ENCODE measurements around the gene CHCHD5.
A peak's percentile ranks its signal among the peaks of the same experiment; 100 is the strongest.
"Not testable (repeated sequence)": the region's sequence is repeated elsewhere in the genome, so short reads cannot be mapped to it uniquely, and the experiment has no call there.

CHCHD5 gene

DNA sequence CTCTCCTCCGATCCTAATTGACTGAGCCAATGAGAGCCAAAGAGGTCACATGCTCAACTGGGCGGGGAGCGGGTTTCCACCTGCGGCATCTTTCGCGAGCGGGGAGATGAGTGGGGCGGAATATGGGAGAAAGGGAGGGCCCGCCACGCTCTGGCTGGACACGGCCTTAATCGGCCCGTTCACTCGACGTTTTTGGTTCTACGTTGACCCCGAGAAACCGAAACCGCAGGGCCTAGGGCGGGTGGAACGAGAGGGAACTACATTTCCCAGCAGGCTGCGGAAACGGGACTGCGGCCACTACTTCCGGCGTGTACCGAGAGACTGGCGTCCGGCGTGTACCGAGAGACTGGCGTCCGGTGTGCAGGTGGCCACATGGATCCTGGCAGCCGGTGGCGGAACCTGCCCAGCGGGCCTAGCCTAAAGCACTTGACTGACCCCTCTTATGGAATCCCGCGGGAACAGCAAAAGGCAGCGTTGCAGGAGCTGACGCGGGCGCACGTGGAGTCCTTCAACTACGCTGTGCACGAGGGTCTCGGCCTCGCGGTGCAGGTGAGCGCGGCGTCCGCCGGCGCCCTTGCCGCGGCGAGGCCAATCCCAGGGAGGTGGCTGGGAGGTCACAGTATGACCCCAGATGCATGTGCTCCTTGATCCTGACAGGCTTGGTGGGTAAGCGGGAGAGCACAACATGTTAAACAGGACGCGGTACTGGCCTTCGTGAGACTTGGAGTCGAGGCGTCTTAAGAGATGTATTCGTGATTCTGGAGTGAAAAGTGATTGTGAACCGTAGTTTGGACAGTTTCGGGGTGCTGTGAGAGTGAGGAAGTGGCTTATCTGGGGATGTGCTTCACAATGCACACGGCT, 42.1 kb upstream of the CHCHD5 start, which contains the start of gene POLR1B:
POLR1B (plus strand) TSS at position 343 of the 861 bp plus-strand sequence; CDS start at position 373, 30 bp downstream.
- peak within 1 kb of the TSS; percentile 84 for H3K4me3 ChIP-seq (ENCODE audit: low read depth, low read length)
- TF ChIP-seq, protein P1, sequence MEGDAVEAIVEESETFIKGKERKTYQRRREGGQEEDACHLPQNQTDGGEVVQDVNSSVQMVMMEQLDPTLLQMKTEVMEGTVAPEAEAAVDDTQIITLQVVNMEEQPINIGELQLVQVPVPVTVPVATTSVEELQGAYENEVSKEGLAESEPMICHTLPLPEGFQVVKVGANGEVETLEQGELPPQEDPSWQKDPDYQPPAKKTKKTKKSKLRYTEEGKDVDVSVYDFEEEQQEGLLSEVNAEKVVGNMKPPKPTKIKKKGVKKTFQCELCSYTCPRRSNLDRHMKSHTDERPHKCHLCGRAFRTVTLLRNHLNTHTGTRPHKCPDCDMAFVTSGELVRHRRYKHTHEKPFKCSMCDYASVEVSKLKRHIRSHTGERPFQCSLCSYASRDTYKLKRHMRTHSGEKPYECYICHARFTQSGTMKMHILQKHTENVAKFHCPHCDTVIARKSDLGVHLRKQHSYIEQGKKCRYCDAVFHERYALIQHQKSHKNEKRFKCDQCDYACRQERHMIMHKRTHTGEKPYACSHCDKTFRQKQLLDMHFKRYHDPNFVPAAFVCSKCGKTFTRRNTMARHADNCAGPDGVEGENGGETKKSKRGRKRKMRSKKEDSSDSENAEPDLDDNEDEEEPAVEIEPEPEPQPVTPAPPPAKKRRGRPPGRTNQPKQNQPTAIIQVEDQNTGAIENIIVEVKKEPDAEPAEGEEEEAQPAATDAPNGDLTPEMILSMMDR (IDR thresholded peaks at IDR 0.05; ENCODE audit: control insufficient read depth, extremely low read depth, insufficient read depth), result no peak; the same call in 1 of the 2 replicates
- peak; percentile 75 for DNase-seq (ENCODE audit: low read depth)

DNA sequence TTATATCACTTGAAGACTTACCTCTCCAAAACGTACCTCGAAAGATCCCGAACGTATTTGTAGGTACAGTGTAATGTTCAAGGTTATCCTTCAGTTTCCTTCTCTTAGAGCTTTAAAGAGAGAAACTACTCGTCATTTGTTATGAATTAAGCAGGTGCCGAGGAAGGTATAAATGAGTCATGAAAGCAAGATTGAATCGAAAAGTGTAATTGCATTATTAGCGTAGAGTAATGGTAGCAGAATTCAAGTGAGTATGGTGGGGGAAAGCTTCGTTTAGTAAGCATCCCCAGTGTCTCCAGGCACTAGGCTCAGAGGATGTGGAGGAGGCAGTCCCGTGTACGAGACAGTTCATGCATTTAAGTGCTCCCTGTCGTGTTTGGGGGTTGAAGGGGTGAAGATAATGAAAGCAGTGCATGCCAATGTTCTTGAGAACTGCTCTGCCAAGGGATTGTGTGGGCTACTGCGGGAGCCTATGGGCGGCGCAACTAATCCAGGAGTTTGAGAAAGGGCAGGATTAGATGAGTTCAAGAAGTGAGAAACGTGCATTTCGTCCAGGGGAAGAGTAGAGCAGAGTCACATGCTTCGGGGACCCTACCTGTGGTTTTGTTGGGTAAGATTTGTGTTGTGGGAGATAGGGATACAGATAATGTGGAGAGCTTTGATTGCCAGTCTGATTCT, 41.3 kb upstream of the CHCHD5 start:
- peak overlapping the region; percentile 84 for H3K4me3 ChIP-seq (ENCODE audit: low read depth, low read length)
- DNase-seq (ENCODE audit: low read depth), result no peak
- TF ChIP-seq, protein P1 (IDR thresholded peaks at IDR 0.05; ENCODE audit: control insufficient read depth, extremely low read depth, insufficient read depth), result 0 out of 2 replicates have a peak, but pooled peaks have one; percentile 19

DNA sequence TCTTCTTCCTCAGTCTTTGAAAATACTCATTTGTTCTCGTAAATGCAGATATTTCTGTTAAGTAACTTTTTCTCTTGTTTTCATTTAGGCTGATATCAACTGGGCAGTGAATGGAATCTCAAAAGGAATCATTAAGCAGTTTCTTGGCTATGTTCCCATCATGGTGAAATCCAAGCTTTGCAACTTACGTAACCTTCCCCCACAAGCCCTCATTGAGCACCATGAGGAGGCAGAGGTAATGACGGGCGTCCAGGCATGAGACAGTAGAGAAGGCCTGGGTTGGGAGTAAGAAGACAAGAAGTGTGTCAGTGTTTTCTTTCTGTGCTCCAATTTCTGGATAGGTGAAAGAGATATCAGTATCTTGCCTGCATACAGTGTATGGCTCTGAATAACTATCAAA, 37.1 kb upstream of the CHCHD5 start:
- DNase-seq (ENCODE audit: low read depth), result no peak
- TF ChIP-seq, protein P1 (IDR thresholded peaks at IDR 0.05; ENCODE audit: control insufficient read depth, extremely low read depth, insufficient read depth), result no peak
- H3K4me3 ChIP-seq (ENCODE audit: low read depth, low read length), result no peak overlapping the region

DNA sequence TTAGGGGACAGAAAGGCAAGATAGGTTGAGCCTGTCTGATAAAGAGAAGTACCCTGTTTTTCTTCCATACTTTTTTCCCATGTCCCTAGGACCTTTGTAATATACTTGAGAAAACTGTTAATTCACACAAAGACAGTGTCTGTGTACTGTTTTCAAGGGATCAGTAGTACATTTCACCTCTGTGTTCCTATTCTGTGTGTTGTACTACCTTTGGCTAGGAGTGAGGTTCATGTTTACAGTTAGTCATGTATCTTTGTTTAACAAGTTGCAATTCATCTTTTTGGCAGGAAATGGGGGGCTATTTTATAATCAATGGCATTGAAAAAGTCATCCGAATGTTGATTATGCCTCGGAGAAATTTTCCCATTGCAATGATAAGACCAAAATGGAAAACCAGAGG, 35.4 kb upstream of the CHCHD5 start:
- TF ChIP-seq, protein P1 (IDR thresholded peaks at IDR 0.05; ENCODE audit: control insufficient read depth, extremely low read depth, insufficient read depth), result no peak
- DNase-seq (ENCODE audit: low read depth), result no peak
- no peak overlapping the region for H3K4me3 ChIP-seq (ENCODE audit: low read depth, low read length)

DNA sequence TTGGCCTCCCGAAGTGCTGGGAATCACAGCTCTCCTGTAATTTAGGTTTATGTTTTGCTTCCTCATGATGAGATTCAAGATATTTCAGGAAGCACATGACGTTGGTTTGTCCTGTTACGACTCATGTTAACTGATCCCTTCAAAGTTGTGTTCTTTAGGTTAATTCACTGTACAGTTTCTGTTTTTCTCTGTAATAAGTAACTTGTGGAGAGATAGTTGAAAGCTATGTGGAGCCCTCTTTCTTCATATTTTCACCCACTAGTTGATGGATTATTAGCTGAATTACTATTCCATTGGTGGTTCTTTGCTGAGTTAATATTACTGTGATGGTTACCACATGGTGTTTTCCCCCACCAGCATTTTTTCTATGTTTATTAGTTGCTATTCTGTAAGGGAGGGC, 18.3 kb upstream of the CHCHD5 start:
- no peak overlapping the region for H3K4me3 ChIP-seq (ENCODE audit: low read depth, low read length)
- DNase-seq (ENCODE audit: low read depth), result no peak
- TF ChIP-seq, protein P1 (IDR thresholded peaks at IDR 0.05; ENCODE audit: control insufficient read depth, extremely low read depth, insufficient read depth), result no peak

DNA sequence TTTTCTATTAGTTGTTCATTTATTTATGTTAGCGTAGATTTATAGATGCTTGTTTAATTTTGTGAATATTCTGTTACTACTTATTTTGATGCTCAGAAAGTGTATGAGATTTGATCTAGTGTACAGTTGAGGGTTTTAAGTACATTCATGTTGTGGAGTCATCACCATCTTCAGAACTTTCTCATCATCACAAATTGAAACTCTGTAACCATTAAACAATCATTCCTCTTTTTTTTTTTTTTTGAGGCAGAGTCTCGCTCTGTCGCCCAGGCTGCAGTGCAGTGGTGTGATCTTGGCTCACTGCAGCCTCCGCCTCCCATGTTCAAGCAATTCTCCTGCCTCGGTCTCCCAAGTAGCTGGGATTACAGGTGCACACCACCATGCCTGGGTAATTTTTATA, 17.9 kb upstream of the CHCHD5 start:
- not testable (repeated sequence) for H3K4me3 ChIP-seq (ENCODE audit: low read depth, low read length); DNase-seq (ENCODE audit: low read depth)

DNA sequence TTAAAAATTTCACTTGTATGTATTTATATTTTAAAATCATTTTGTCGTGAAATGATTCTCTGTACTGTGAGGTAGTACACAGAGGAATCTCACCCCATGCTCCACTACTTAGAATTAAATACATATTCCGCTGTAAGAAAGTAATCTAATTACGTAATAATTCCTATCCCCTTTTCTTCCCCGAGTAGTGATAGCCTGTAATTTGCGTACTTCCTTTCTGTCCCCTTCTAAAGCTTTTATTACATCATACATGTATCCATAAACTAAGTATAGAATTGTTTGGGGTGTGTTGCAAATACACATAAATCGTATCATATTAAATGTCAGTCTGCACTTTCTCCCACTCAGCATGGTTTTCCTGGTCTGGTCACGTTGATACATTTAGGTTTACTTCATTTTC, 12.4 kb upstream of the CHCHD5 start:
- TF ChIP-seq, protein P1 (IDR thresholded peaks at IDR 0.05; ENCODE audit: control insufficient read depth, extremely low read depth, insufficient read depth), result no peak
- DNase-seq (ENCODE audit: low read depth), result no peak
- no peak overlapping the region for H3K4me3 ChIP-seq (ENCODE audit: low read depth, low read length)

Data from LNCaP clone FGC (cell line).